ENCODE measurements around the gene ELF5. TPM values are rescaled to one million over a fixed set of nuclear protein-coding genes. Genes with fewer than 3 reads are reported as not detected.

Gene ELF5
- total RNA-seq, 2 experiments from 2014 or later, result not detected

DNA sequence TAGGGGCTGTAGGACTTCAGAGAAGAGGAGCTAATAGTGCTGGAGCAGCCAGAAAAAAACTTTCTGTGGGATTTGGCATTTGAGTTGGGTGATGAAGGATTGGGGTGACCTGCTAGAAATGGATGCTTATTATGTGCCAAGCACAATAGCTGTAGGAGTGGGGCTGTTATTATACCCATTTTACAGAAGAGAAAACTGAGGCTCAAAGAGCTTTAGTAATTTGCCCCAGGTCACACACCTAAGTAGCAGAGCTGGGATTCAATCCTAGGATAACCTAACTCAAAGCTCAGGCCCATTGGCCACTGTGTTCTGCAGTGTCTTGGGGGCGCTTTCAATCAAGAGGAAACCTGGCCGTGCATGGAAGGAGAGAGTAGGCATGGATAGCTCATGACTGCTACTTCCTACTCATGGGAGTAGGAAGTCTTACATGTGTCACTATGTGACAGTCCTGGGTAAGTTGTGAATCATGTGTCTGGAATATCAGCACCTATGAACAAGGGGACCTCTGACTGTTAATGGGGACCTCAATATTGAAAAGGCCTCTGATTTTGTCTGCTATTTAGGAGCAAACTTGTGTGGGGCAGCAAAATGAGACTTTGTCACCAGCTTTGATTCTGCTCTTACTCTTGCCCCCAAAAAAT is 6.1 kb upstream of the ELF5 start:
- no peaks in the 10 kb centered on the region for H3K79me2 ChIP-seq (ENCODE audit: insufficient read depth, low read depth, low read length)
- no peak overlapping the region for H3K4me3 ChIP-seq (ENCODE audit: low read depth, low read length, poor library complexity, severe bottlenecking)
- no peaks in the 10 kb centered on the region for H3K4me1 ChIP-seq (ENCODE audit: insufficient read depth, low read length, poor library complexity, severe bottlenecking)
- DNase-seq (ENCODE audit: low spot score), result no peak
- no peak for TF ChIP-seq EZH2phosphoT487 (IDR thresholded peaks at IDR 0.05; ENCODE audit: borderline replicate concordance, low read depth, low read length)
- TF ChIP-seq, protein P1, sequence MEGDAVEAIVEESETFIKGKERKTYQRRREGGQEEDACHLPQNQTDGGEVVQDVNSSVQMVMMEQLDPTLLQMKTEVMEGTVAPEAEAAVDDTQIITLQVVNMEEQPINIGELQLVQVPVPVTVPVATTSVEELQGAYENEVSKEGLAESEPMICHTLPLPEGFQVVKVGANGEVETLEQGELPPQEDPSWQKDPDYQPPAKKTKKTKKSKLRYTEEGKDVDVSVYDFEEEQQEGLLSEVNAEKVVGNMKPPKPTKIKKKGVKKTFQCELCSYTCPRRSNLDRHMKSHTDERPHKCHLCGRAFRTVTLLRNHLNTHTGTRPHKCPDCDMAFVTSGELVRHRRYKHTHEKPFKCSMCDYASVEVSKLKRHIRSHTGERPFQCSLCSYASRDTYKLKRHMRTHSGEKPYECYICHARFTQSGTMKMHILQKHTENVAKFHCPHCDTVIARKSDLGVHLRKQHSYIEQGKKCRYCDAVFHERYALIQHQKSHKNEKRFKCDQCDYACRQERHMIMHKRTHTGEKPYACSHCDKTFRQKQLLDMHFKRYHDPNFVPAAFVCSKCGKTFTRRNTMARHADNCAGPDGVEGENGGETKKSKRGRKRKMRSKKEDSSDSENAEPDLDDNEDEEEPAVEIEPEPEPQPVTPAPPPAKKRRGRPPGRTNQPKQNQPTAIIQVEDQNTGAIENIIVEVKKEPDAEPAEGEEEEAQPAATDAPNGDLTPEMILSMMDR (conservative IDR thresholded peaks at IDR 0.05; ENCODE audit: low read length), result no peak
- BruUV-seq (replicated peaks), result no TSS peak
- H2AFZ ChIP-seq (ENCODE audit: low read length), result no peak overlapping the region
- no peak overlapping the region for H3K27ac ChIP-seq (ENCODE audit: low read depth, low read length, poor library complexity, severe bottlenecking)
- no peaks in the 10 kb centered on the region for H4K20me1 ChIP-seq (ENCODE audit: insufficient read depth, low read length)
- CTCF ChIA-PET (ENCODE audit: unreplicated experiment), result no interaction called here
- no peaks in the 10 kb centered on the region for H3K9me3 ChIP-seq (ENCODE audit: low read length)
- H3K4me2 ChIP-seq (ENCODE audit: low read length), result no peak overlapping the region
- intact Hi-C loops (cut with micrococcal nuclease; ENCODE audit: unreplicated experiment), result no loop called here
- no peaks in the 10 kb centered on the region for H3K36me3 ChIP-seq (ENCODE audit: insufficient read depth, low read length)
- H3K9me2 ChIP-seq (ENCODE audit: insufficient read depth, low read length), result no peaks in the 10 kb centered on the region
- POLR2A ChIA-PET, result interaction anchor here (0.5 kb wide), 1 partner anchor 95 kb away, joined by 5 read pairs; no protein-coding TSS in a partner anchor

DNA sequence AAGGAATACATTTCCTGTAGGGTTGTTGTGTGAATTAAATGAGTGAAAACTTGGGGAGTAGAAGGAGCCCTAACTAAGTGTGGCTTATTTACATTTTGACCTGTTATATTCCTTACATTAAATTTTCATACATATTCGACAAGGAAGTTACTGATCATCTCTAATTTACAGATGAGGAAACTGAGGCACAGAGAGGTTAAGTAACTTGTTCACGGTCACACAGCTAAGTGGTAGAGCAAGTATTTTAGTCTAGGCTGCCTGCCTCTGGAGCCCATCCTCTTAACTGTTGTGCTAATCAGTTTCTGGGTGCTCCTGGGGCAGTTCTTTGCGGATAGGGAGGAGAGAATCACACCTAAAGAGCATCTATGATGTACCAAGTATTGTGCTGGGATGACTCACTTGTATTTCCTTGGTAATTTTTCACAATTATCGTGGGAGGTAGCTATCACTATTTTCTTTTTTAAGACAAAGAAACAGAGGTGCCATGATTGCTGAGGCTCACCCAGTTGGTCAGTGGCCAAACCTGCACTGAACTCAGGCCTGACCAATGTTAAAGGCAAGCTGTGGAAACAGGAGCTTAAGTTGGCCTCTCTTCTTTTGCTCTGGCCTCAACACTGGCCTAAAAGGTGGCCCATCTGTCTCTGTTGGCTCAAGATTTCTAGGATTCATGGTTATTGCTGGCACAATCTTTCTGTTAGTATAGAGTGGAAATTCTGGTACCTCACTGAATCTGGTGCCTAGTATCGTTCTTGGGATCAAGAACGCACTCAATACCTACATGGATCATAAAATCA is 2.9 kb upstream of the ELF5 start:
- H3K36me3 ChIP-seq (ENCODE audit: insufficient read depth, low read length), result no peaks in the 10 kb centered on the region

More for the DNA sequence above, 2.9 kb upstream of the ELF5 start:
- H4K20me1 ChIP-seq (ENCODE audit: insufficient read depth, low read length), result no peaks in the 10 kb centered on the region
- H2AFZ ChIP-seq (ENCODE audit: low read length), result no peak overlapping the region
- H3K4me3 ChIP-seq (ENCODE audit: low read depth, low read length, poor library complexity, severe bottlenecking), result no peak overlapping the region
- CTCF ChIA-PET (ENCODE audit: unreplicated experiment), result no interaction called here
- POLR2A ChIA-PET, result no interaction called here
- no peak overlapping the region for H3K4me2 ChIP-seq (ENCODE audit: low read length)
- no peak for DNase-seq (ENCODE audit: low spot score)
- H3K4me1 ChIP-seq (ENCODE audit: insufficient read depth, low read length, poor library complexity, severe bottlenecking), result no peaks in the 10 kb centered on the region
- no TSS peak for BruUV-seq (replicated peaks)
- TF ChIP-seq, protein P1 (conservative IDR thresholded peaks at IDR 0.05; ENCODE audit: low read length), result no peak
- H3K9me2 ChIP-seq (ENCODE audit: insufficient read depth, low read length), result no peaks in the 10 kb centered on the region
- intact Hi-C loops (cut with micrococcal nuclease; ENCODE audit: unreplicated experiment), result no loop called here
- H3K9me3 ChIP-seq (ENCODE audit: low read length), result no peaks in the 10 kb centered on the region
- H3K79me2 ChIP-seq (ENCODE audit: insufficient read depth, low read depth, low read length), result no peaks in the 10 kb centered on the region
- H3K27ac ChIP-seq (ENCODE audit: low read depth, low read length, poor library complexity, severe bottlenecking), result no peak overlapping the region
